HG03460 (cell line): ENCODE results near the gene TRIM49D1.
"Not testable (repeated sequence)": the region's sequence is repeated elsewhere in the genome, so short reads cannot be mapped to it uniquely, and the experiment has no call there.

ENCODE experiments used
- ATAC-seq: cut with Tn5 transposase; IDR thresholded peaks from one replicate; pipeline ENCODE4 v1.9.1; 2021; ENCODE audit not compliant: unreplicated experiment

The TRIM49D1 gene, protein sequence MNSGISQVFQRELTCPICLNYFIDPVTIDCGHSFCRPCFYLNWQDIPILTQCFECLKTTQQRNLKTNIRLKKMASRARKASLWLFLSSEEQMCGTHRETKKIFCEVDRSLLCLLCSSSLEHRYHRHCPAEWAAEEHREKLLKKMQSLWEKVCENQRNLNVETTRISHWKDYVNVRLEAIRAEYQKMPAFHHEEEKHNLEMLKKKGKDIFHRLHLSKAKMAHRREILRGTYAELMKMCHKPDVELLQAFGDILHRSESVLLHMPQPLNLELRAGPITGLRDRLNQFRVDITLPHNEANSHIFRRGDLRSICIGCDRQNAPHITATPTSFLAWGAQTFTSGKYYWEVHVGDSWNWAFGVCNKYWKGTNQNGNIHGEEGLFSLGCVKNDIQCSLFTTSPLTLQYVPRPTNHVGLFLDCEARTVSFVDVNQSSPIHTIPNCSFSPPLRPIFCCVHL

DNA sequence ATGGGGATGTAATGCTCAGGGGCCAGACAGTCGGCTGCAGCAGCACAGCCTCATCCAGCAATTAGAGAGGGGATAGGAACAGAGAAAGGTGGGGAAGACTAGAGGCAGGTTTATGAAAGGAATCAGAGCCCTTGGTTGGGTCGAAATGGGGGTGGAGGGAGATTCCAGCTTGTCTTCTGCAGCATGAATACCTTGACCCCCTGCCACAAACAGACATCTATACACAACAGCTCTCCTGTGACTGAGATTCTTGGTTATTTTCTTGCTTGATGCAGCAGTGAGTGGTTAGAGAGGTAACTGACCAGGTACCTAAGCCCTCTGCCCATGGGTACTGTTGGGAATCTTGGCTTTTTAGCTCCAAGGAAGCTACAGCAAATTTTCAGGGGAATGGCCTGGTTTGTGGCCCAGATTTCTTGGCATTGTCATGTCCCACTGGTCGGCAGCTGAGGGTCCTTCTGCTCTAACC, at the start of gene TRIM49D1:
Gene TRIM49D1 (minus strand): TSS at position 51 of the 466 bp plus-strand sequence. CDS start 4,535 bp downstream, outside the sequence.
- ATAC-seq = no peak

DNA sequence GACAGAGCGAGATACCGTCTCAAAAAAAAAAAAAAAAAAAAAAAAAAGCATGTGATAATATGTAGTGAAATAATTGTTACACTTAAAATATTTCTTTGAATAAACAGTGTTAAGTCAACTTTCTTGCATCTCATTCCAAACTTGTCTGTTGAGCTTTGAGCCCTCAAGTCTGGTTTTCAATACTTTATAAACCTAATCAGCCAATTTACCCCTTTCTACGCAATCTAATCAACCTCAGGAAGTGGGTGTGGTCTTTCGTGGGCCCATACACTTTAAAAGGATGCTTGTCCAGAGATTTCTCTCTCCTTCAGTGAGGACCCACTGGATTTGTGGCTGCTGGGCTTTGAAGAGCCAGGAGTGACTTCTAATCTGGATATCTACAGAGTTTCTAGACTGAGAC, 43.7 kb upstream of the TRIM49D1 start, which contains the start of gene TRIM64:
Gene TRIM64 (plus strand): TSS at position 301 of the 400 bp plus-strand sequence. CDS start 2,467 bp downstream, outside the sequence.
- not testable (repeated sequence) for ATAC-seq

- not testable (repeated sequence) for ATAC-seq
Measured at GRCh38 chr11:89960833-89961232, 38.8 kb upstream of the TRIM49D1 start.

GRCh38 chr11:89923764-89924163, 1.7 kb upstream of the TRIM49D1 start, which contains the start of gene TRIM49D2:
TRIM49D2 (plus strand) TSS chr11:89924064; CDS start chr11:89926762, 2,698 bp downstream.
- not testable (repeated sequence) for ATAC-seq

GRCh38 chr11:89900809-89901208, 21.2 kb downstream of the TRIM49D1 start:
- ATAC-seq = not testable (repeated sequence)

- ATAC-seq = not testable (repeated sequence)
Measured at GRCh38 chr11:89893245-89893644, 28.8 kb downstream of the TRIM49D1 start.

GRCh38 chr11:89877511-89877910, 44.5 kb downstream of the TRIM49D1 start:
- ATAC-seq = not testable (repeated sequence)

DNA sequence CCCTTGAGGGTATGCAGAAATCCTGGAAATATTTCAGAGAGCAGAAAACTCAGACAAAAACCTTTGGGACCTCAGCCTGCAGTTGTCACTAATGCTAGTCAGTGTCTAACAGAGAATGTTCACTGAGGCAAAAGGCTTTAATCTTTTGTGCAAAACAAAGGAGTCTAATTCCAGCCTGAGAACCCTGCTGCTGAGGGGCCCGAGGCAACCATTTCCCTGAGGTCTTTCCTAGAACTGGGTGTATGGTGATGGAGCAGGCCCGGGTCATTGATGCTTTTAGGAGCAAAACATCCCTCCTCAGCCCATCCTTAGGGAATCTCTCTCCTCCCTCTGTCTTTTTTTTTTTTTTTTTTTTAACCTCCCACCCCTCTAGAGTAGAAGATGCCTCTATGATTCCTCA, 49.5 kb downstream of the TRIM49D1 start:
- ATAC-seq = not testable (repeated sequence)

DNA sequence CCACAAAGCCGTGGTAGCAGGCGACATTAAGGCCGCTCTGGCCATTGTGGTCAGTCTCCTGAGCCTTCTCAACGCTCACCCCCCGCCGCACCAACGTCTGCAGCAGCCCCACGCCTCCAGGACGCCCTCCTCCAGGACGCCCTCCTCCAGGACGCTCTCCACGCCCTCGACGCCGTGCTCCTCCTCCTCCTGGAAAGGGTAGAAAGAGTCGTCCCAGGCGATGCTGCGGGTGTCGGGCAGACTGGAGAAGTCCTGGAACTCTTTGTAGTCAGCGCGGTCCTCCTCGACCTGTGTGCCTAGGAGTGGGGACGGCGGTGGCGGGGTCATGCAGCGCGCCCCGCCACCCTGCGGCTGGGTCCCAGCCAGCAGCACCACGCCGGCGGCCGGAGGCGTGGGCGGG, 56.8 kb downstream of the TRIM49D1 start:
- not testable (repeated sequence) for ATAC-seq

- ATAC-seq = not testable (repeated sequence)
Measured at GRCh38 chr11:89863906-89864704, 57.9 kb downstream of the TRIM49D1 start.
